K562 (cell line): Measurements from ENCODE around the gene CGNL1. TPM values are rescaled to one million over a fixed set of nuclear protein-coding genes. Genes with fewer than 3 reads are reported as not detected.

ENCODE experiments used
- ATAC-seq: fragments of 200-7000 bp; cut with Tn5 transposase; 3 replicates; pipeline ENCODE4 v1.9.1; 2020; ENCODE audit warnings: moderate library complexity
- BruUV-seq: library from RNA; stranded (reverse); fragments of 400-500 nt; replicated peaks from 2 replicates; lab custom pipeline; 2021; lab: Mats Ljungman, UMichigan
- CTCF ChIA-PET: fragments of 300-600 bp; formaldehyde crosslinking; extraction: SDS; loops from one replicate; lab custom pipeline; 2021; ENCODE audit warnings: low intra/inter-chr PET ratio; lab: Yijun Ruan, JAX
- POLR2A ChIA-PET: fragments of 300-600, 350-650 bp; sonication (Branson Sonifier 250); formaldehyde crosslinking; extraction: SDS; loops from one replicate; lab custom pipeline; 2021; ENCODE audit warnings: antibody characterized with exemption, inconsistent platforms; lab: Yijun Ruan, JAX
- DNase-seq, 4 experiments: peaks; one replicate each; pipeline versions ENCODE4 v3.0.0 to v3.0.0-alpha.2; 2011 to 2018; ENCODE audit warnings: low spot score in 3 of 4, mixed read lengths in 3 of 4; ENCODE audit errors: extremely low read depth in 1 of 4
- FAIRE-seq: peaks from 2 replicates; lab custom pipeline; 2011; peaks lifted over from hg19 to GRCh38; lab: Jason Lieb, UNC
- H2AFZ ChIP-seq: 2 replicates; pipeline ENCODE4 v1.6.0; 2011; ENCODE audit warnings: low read depth, low read length, control low read depth, inconsistent platforms
- H3K27ac ChIP-seq: fragments of 200-600 bp; 3 replicates; pipeline ENCODE4 v1.8.0; 2011; ENCODE audit warnings: low read depth, mild to moderate bottlenecking, control low read depth, inconsistent platforms, low read length, moderate library complexity, mixed read lengths; ENCODE audit errors: extremely low read depth
- H3K27me3 ChIP-seq, 2 experiments: fragments of 300-600 bp in 1 of 2; 2 replicates in 1 of 2; 3 replicates in 1 of 2; pipeline versions ENCODE4 v1.6.0 to v1.8.0; 2011; ENCODE audit warnings: inconsistent platforms in 2 of 2, low read length in 2 of 2, mild to moderate bottlenecking in 1 of 2, mixed read lengths in 1 of 2, moderate library complexity in 1 of 2; ENCODE audit not compliant: control insufficient read depth in 2 of 2, insufficient read depth in 2 of 2
- H3K36me3 ChIP-seq: fragments of 300-600 bp; 3 replicates; pipeline ENCODE4 v1.8.0; 2011; ENCODE audit warnings: mild to moderate bottlenecking, low read length, inconsistent platforms; ENCODE audit not compliant: control insufficient read depth, insufficient read depth
- H3K4me1 ChIP-seq, 2 experiments: fragments of 200-600 bp in 1 of 2; replicated peaks in 1 of 2; 2 replicates in 1 of 2; 3 replicates in 1 of 2; pipeline versions ENCODE4 v1.5.1 to v1.8.0; 2011; ENCODE audit warnings: inconsistent platforms in 2 of 2, low read length in 2 of 2, mild to moderate bottlenecking in 1 of 2, mixed read lengths in 1 of 2, moderate library complexity in 1 of 2; ENCODE audit not compliant: control insufficient read depth in 2 of 2, insufficient read depth in 2 of 2
- H3K4me2 ChIP-seq: 2 replicates; pipeline ENCODE4 v1.6.1; 2011; ENCODE audit warnings: low read length, control low read depth, inconsistent platforms, mixed read lengths; ENCODE audit not compliant: insufficient read depth
- H3K4me3 ChIP-seq: fragments of 200-600 bp; sonication (generic), shearing (Covaris generic); 2 replicates; pipeline ENCODE4 v1.5.1; 2016; ENCODE audit warnings: control low read depth, inconsistent platforms
- H3K79me2 ChIP-seq: fragments of 200-600 bp; 3 replicates; pipeline ENCODE4 v1.8.0; 2011; ENCODE audit warnings: low read length, inconsistent platforms; ENCODE audit not compliant: control insufficient read depth, insufficient read depth
- H3K9ac ChIP-seq, 2 experiments: 2 replicates each; pipeline versions ENCODE4 v1.6.0 to v1.6.1; 2011; ENCODE audit warnings: low read depth in 2 of 2, low read length in 2 of 2, control low read depth in 1 of 2, inconsistent platforms in 1 of 2, mild to moderate bottlenecking in 1 of 2, mixed read lengths in 1 of 2; ENCODE audit not compliant: insufficient read depth in 1 of 2
- H3K9me1 ChIP-seq: one replicate; pipeline ENCODE4 v1.6.0; 2011; ENCODE audit warnings: inconsistent platforms, mild to moderate bottlenecking, low read length, moderate library complexity; ENCODE audit not compliant: control insufficient read depth, insufficient read depth
- H3K9me3 ChIP-seq: replicated peaks from 2 replicates; pipeline ENCODE4 v1.5.1; 2011; ENCODE audit warnings: low read depth, low read length, inconsistent platforms; ENCODE audit not compliant: control insufficient read depth, insufficient read depth
- H4K20me1 ChIP-seq: replicated peaks from 2 replicates; pipeline ENCODE4 v1.6.1; 2011; ENCODE audit warnings: low read length, inconsistent platforms, mixed read lengths; ENCODE audit not compliant: control insufficient read depth, insufficient read depth
- ARID1B ChIP-seq: fragments of 450-650 bp; IDR thresholded peaks from 2 replicates; pipeline ENCODE4 v1.6.1; 2016; ENCODE audit warnings: antibody characterized with exemption, mild to moderate bottlenecking, inconsistent platforms
- ATF3 ChIP-seq, 2 experiments: fragments of 450-650 bp in 1 of 2; sonication (generic) in 1 of 2; formaldehyde crosslinking in 1 of 2; IDR thresholded peaks in 1 of 2; conservative IDR thresholded peaks in 1 of 2; 2 replicates each; pipeline versions ENCODE4 v1.6.1 to v1.8.1; 2016 to 2023; ENCODE audit warnings: mild to moderate bottlenecking in 2 of 2, moderate library complexity in 2 of 2, inconsistent platforms in 1 of 2, missing genetic modification reagents in 1 of 2
- BRCA1 ChIP-seq, 2 experiments: fragments of 450-650 bp in 1 of 2; sonication (generic) in 1 of 2; formaldehyde crosslinking in 1 of 2; IDR thresholded peaks; 2 replicates each; pipeline versions ENCODE4 v1.5.0 to v1.6.1; 2017 to 2020; ENCODE audit warnings: mild to moderate bottlenecking in 1 of 2, missing genetic modification reagents in 1 of 2
- DPF2 ChIP-seq: fragments of 450-650 bp; IDR thresholded peaks from 2 replicates; pipeline ENCODE4 v1.6.1; 2016
- HMGN3 ChIP-seq: IDR thresholded peaks from 2 replicates; pipeline ENCODE4 v1.6.1; 2011; ENCODE audit warnings: borderline replicate concordance, low read depth, mild to moderate bottlenecking, mixed read lengths, low read length; ENCODE audit not compliant: insufficient read length; ENCODE audit errors: extremely low read depth
- NCOR1 ChIP-seq: fragments of 450-650 bp; IDR thresholded peaks from 2 replicates; pipeline ENCODE4 v1.6.1; 2016; ENCODE audit warnings: mild to moderate bottlenecking, moderate library complexity
- PPARD ChIP-seq: fragments of 250-450 bp; sonication (Bioruptor Pico); IDR thresholded peaks from 2 replicates; pipeline ENCODE4 v1.8.0; 2022; ENCODE audit warnings: inconsistent platforms, mild to moderate bottlenecking, moderate library complexity
- SNIP1 ChIP-seq: fragments of 450-650 bp; IDR thresholded peaks from 2 replicates; pipeline ENCODE4 v1.7.1; 2017; ENCODE audit warnings: low read depth, mild to moderate bottlenecking
- STAT5B ChIP-seq: fragments of 250-450 bp; sonication (Bioruptor Pico); IDR thresholded peaks from 2 replicates; pipeline ENCODE4 v1.8.0; 2021; ENCODE audit warnings: mild to moderate bottlenecking, inconsistent platforms
- TBP ChIP-seq: optimal IDR thresholded peaks from 2 replicates; pipeline ENCODE3; 2011; ENCODE audit warnings: low read depth, low read length, improper control_type of control experiment
- TRIM25 ChIP-seq: fragments of 450-650 bp; IDR thresholded peaks from 2 replicates; pipeline ENCODE4 v1.7.0; 2016; ENCODE audit warnings: borderline replicate concordance
- ZNF347 ChIP-seq: fragments of 450-650 bp; formaldehyde crosslinking; IDR thresholded peaks from 2 replicates; pipeline ENCODE4 v1.4.0; 2020; ENCODE audit warnings: low read depth, mild to moderate bottlenecking, moderate library complexity
- WGBS: fragments of 100-300 bp; shearing (Covaris generic); methylation state at CpG from one replicate; pipeline ENCODE4 v1.1.6; 2016; ENCODE audit warnings: low coverage, mixed read lengths; ENCODE audit not compliant: insufficient coverage; ENCODE audit errors: missing lambda C conversion rate; 5-methylcytosine and 5-hydroxymethylcytosine counted together
- in situ Hi-C: fragments of 300-500 bp; cut with MboI; formaldehyde crosslinking; loops from 4 replicates; pipeline ENCODE4 v1.15.0; 2018; ENCODE audit warnings: inconsistent platforms, mixed read lengths
- intact Hi-C: fragments of 100-400 bp; cut with micrococcal nuclease; formaldehyde crosslinking; loops from 2 replicates; pipeline ENCODE4 v1.14.2; 2022
- polyA plus RNA-seq, 8 experiments: library from polyadenylated mRNA; depleted of rRNA in 4 of 8; stranded (reverse) in 5 of 8; unstranded in 3 of 8; fragments of >200 nt; fragmentation: Nextera tagmentation in 2 of 8; fragmentation: Illumina TruSeq in 1 of 8; extraction: Ambion mirVana in 2 of 8; extraction: Trizol in 1 of 8; gene quantifications; 2 replicates each; pipeline versions ENCODE4 v1.2.1 to v1.2.3, GENCODE V29; 2011 to 2014; ENCODE audit warnings: inconsistent platforms in 1 of 8, missing spikeins in 1 of 8
- total RNA-seq, 7 experiments: library from RNA; depleted of rRNA in 6 of 7; stranded (reverse); fragments of >200 nt in 6 of 7; fragmentation: Illumina TruSeq in 2 of 7; extraction: Trizol in 2 of 7; gene quantifications; 2 replicates each; pipeline versions ENCODE4 v1.2.1 to v1.2.3, GENCODE V29; 2011 to 2021; ENCODE audit warnings: low replicate concordance in 1 of 7
- TF ChIP-seq, protein P1 (sequence below): fragments of 450-650 bp; IDR thresholded peaks from 2 replicates; pipeline ENCODE4 v1.6.1; 2018; ENCODE audit warnings: mild to moderate bottlenecking, low read depth; ENCODE audit not compliant: partially characterized antibody
- TF ChIP-seq, protein P2 (sequence below): fragments of 450-650 bp; formaldehyde crosslinking; conservative IDR thresholded peaks from 2 replicates; pipeline ENCODE4 v1.4.0; 2022; ENCODE audit warnings: mild to moderate bottlenecking, missing genetic modification characterization

The CGNL1 gene
- total and polyA plus RNA-seq, 9 of the 15 experiments (the other 6 are each of a cell fraction or from before 2014, with no cell fraction given): 0.01 to 0.07 TPM; not detected in 7

- Histone ChIP-seq H3K4me1 (no peaks in the 10 kb centered on the region), H2AFZ (no peak overlapping the region), H3K9me1 (no peaks in the 10 kb centered on the region), H3K79me2 (no peaks in the 10 kb centered on the region), H3K27ac (no peak overlapping the region), H3K9ac (no peak overlapping the region), H3K9me3 (no peaks in the 10 kb centered on the region), H3K4me3 (no peak overlapping the region), H4K20me1 (no peaks in the 10 kb centered on the region), H3K36me3 (no peaks in the 10 kb centered on the region), H3K4me2 (no peak overlapping the region), H3K27me3 (peaks cover 18 to 42% of the 10 kb centered on the region in 2 experiments; a peak in 4 of 5 replicates)
- BruUV-seq: no TSS peak
- ChIA-PET CTCF (no interaction called here), POLR2A (no interaction called here)
- ATAC-seq (no peak), FAIRE-seq (no peak), DNase-seq (no peak)
- intact Hi-C loops (no loop called here), in situ Hi-C loops (no loop called here)
- 0% methylated on average over 2 of the region's 2 CpGs for WGBS
- no peak for TF ChIP-seq DPF2
- TF ChIP-seq, protein P1, sequence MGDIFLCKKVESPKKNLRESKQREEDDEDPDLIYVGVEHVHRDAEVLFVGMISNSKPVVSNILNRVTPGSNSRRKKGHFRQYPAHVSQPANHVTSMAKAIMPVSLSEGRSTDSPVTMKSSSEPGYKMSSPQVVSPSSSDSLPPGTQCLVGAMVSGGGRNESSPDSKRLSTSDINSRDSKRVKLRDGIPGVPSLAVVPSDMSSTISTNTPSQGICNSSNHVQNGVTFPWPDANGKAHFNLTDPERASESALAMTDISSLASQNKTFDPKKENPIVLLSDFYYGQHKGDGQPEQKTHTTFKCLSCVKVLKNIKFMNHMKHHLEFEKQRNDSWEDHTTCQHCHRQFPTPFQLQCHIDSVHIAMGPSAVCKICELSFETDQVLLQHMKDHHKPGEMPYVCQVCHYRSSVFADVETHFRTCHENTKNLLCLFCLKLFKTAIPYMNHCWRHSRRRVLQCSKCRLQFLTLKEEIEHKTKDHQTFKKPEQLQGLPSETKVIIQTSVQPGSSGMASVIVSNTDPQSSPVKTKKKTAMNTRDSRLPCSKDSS: no peak
- no peak for TF ChIP-seq BRCA1 (IDR thresholded peaks at IDR 0.05)
- no peak for TF ChIP-seq BRCA1 (CRISPR knock-in tag; IDR thresholded peaks at IDR 0.05)
- no peak for TF ChIP-seq TRIM25
- no peak for TF ChIP-seq PPARD
- no peak for TF ChIP-seq NCOR1
- no peak for TF ChIP-seq SNIP1
- no peak for TF ChIP-seq HMGN3
- TF ChIP-seq TBP: no peak
- TF ChIP-seq ZNF347 (CRISPR knock-in tag): no peak
- no peak for TF ChIP-seq STAT5B
- TF ChIP-seq, protein P2, sequence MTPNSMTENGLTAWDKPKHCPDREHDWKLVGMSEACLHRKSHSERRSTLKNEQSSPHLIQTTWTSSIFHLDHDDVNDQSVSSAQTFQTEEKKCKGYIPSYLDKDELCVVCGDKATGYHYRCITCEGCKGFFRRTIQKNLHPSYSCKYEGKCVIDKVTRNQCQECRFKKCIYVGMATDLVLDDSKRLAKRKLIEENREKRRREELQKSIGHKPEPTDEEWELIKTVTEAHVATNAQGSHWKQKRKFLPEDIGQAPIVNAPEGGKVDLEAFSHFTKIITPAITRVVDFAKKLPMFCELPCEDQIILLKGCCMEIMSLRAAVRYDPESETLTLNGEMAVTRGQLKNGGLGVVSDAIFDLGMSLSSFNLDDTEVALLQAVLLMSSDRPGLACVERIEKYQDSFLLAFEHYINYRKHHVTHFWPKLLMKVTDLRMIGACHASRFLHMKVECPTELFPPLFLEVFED: no peak
- no peak for TF ChIP-seq ARID1B
- no peak for TF ChIP-seq ATF3 (IDR thresholded peaks at IDR 0.05)
- no peak for TF ChIP-seq ATF3 (CRISPR knock-in tag; conservative IDR thresholded peaks at IDR 0.05)
Measured at GRCh38 chr15:57472861-57473260, 96.6 kb downstream of the CGNL1 start.
